GM04503 (cell line): ENCODE measurements around the gene RNU1-3.
"Not testable (repeated sequence)": the region's sequence is repeated elsewhere in the genome, so short reads cannot be mapped to it uniquely, and the experiment has no call there.

ENCODE experiments used
- DNase-seq: peaks from one replicate; pipeline ENCODE4 v3.0.0-alpha.2; 2012; ENCODE audit warnings: low read depth

Gene RNU1-3

GRCh38 chr1:16651560-16651959 lies 15.2 kb downstream of the RNU1-3 start:
- DNase-seq: not testable (repeated sequence)

GRCh38 chr1:16649960-16650359 lies 16.8 kb downstream of the RNU1-3 start:
- DNase-seq: not testable (repeated sequence)

- DNase-seq: not testable (repeated sequence)
Measured at GRCh38 chr1:16649390-16649789, 17.4 kb downstream of the RNU1-3 start.

GRCh38 chr1:16648756-16649155 lies 18.0 kb downstream of the RNU1-3 start:
- DNase-seq: not testable (repeated sequence)

- not testable (repeated sequence) for DNase-seq
Measured at GRCh38 chr1:16648250-16648649, 18.5 kb downstream of the RNU1-3 start.

GRCh38 chr1:16647179-16648176 lies 19.3 kb downstream of the RNU1-3 start:
- not testable (repeated sequence) for DNase-seq

- not testable (repeated sequence) for DNase-seq
Measured at GRCh38 chr1:16646716-16647115, 20.0 kb downstream of the RNU1-3 start.

- not testable (repeated sequence) for DNase-seq
Measured at GRCh38 chr1:16646061-16646664, 20.6 kb downstream of the RNU1-3 start.

GRCh38 chr1:16645271-16646060 lies 21.3 kb downstream of the RNU1-3 start:
- not testable (repeated sequence) for DNase-seq

- DNase-seq: peak; percentile 86
Measured at GRCh38 chr1:16644482-16645270, 22.1 kb downstream of the RNU1-3 start.

GRCh38 chr1:16644193-16644481 lies 22.6 kb downstream of the RNU1-3 start:
- DNase-seq: no peak

- peak; percentile 6 for DNase-seq
Measured at GRCh38 chr1:16643476-16644192, 23.1 kb downstream of the RNU1-3 start.

GRCh38 chr1:16643001-16643411 lies 23.7 kb downstream of the RNU1-3 start:
- DNase-seq: not testable (repeated sequence)

- not testable (repeated sequence) for DNase-seq
Measured at GRCh38 chr1:16642025-16642966, 24.5 kb downstream of the RNU1-3 start.

- DNase-seq: not testable (repeated sequence)
Measured at GRCh38 chr1:16641159-16641975, 25.4 kb downstream of the RNU1-3 start.

GRCh38 chr1:16639091-16640031 lies 27.4 kb downstream of the RNU1-3 start:
- not testable (repeated sequence) for DNase-seq

GRCh38 chr1:16637941-16638778 lies 28.6 kb downstream of the RNU1-3 start:
- DNase-seq: not testable (repeated sequence)
